Ascending aorta (tissue), 2 donors: ENCODE results near the gene ATP5F1D. TPM values are rescaled to one million over a fixed set of nuclear protein-coding genes. Genes with fewer than 3 reads are reported as not detected.
"Not testable (repeated sequence)": the region's sequence is repeated elsewhere in the genome, so short reads cannot be mapped to it uniquely, and the experiment has no call there.

ENCODE experiments used
- DNase-seq, 2 donors: peaks; one replicate each; pipeline ENCODE4 v3.0.0-alpha.2; 2019; ENCODE audit warnings: low spot score in 2 of 2
- H3K27ac ChIP-seq, 2 donors: fragments of 200-600 bp; sonication (generic); one replicate each; pipeline ENCODE4 v1.5.1; 2016 to 2017; ENCODE audit warnings: mild to moderate bottlenecking in 1 of 2
- H3K27me3 ChIP-seq: fragments of 200-600 bp; sonication (generic); one replicate; pipeline ENCODE4 v1.5.1; 2017
- H3K36me3 ChIP-seq, 2 donors: fragments of 200-600 bp; sonication (generic); one replicate each; pipeline ENCODE4 v1.5.1; 2016
- H3K4me1 ChIP-seq, 2 donors: fragments of 200-600 bp; sonication (generic); one replicate each; pipeline ENCODE4 v1.5.1; 2016 to 2017; ENCODE audit warnings: mild to moderate bottlenecking in 1 of 2
- H3K4me3 ChIP-seq, 2 donors: fragments of 200-600 bp; sonication (generic); one replicate each; pipeline ENCODE4 v1.5.1; 2016 to 2017; ENCODE audit warnings: mild to moderate bottlenecking in 1 of 2
- H3K9me3 ChIP-seq, 2 donors: fragments of 200-600 bp; sonication (generic); one replicate each; pipeline ENCODE4 v1.5.1; 2016
- intact Hi-C: fragments of 100-400 bp; cut with DNase I; formaldehyde crosslinking; loops from one replicate; pipeline ENCODE4 v1.15.1; 2023
- total RNA-seq: library from RNA; depleted of rRNA; stranded (reverse); fragments of >200 nt; gene quantifications from one replicate; pipeline ENCODE4 v1.1.0, GENCODE V29; 2016
- TF ChIP-seq, protein P1 (sequence below), 3 experiments: fragments of 200-600 bp in 2 of 3; fragments of 450-650 bp in 1 of 3; sonication (generic) in 2 of 3; IDR thresholded peaks; one replicate each; pipeline ENCODE4 v1.5.1; 2016 to 2019; ENCODE audit warnings: antibody characterized with exemption in 3 of 3, mild to moderate bottlenecking in 1 of 3, moderate library complexity in 1 of 3

The ATP5F1D gene
- total RNA-seq, 1 donor from 2014 or later: 232 TPM

DNA sequence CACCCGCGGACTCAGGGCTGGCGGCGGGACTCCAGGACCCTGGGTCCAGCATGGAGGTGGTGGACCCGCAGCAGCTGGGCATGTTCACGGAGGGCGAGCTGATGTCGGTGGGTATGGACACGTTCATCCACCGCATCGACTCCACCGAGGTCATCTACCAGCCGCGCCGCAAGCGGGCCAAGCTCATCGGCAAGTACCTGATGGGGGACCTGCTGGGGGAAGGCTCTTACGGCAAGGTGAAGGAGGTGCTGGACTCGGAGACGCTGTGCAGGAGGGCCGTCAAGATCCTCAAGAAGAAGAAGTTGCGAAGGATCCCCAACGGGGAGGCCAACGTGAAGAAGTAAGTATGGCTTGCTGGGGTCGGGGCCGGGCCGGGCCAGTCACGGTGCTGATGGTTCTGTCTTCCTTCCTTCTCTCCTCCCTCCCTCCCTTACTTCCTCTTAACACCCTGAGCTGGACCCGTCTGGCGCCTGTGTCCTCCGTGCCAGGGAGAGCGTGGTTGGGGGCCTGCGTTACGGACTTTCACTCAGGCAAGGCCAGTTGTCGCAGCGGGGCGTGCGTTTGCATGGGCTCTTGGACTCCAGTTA, 34.6 kb upstream of the ATP5F1D start:
- H3K27ac ChIP-seq: peak overlapping the region; percentile 80 to 84
- intact Hi-C loops: no loop called here
- DNase-seq: no peak

DNA sequence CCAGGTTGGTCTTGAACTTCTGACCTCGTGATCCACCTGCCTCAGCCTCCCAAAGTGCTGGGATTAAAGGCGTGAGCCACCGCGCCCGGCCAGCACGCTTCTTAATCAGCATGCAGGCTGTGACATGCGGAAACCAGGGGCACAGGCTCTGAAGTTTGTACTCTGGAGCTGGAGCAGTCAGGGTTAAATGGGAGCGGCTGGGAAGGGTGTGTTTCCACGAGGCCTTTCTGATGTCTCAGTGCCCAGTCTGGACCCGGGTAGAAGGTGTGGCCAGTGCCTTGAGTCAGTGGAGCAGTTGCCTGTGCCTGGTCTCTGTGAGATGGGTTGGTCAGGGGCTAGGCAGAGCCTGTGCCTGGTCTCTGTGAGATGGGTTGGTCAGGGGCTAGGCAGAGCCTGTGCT, 32.7 kb upstream of the ATP5F1D start:
- Histone ChIP-seq H3K4me1 (peaks cover 14 to 39% of the 10 kb centered on the region in 2 donors), H3K4me3 (peak overlapping the region; percentile 26 to 41), H3K27ac (peak overlapping the region; percentile 49 to 50)
- DNase-seq, intact Hi-C loops, H3K27me3 ChIP-seq, H3K36me3 ChIP-seq, H3K9me3 ChIP-seq: not testable (repeated sequence)

More for the DNA sequence above, 34.6 kb upstream of the ATP5F1D start:
- TF ChIP-seq, protein P1, sequence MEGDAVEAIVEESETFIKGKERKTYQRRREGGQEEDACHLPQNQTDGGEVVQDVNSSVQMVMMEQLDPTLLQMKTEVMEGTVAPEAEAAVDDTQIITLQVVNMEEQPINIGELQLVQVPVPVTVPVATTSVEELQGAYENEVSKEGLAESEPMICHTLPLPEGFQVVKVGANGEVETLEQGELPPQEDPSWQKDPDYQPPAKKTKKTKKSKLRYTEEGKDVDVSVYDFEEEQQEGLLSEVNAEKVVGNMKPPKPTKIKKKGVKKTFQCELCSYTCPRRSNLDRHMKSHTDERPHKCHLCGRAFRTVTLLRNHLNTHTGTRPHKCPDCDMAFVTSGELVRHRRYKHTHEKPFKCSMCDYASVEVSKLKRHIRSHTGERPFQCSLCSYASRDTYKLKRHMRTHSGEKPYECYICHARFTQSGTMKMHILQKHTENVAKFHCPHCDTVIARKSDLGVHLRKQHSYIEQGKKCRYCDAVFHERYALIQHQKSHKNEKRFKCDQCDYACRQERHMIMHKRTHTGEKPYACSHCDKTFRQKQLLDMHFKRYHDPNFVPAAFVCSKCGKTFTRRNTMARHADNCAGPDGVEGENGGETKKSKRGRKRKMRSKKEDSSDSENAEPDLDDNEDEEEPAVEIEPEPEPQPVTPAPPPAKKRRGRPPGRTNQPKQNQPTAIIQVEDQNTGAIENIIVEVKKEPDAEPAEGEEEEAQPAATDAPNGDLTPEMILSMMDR (IDR thresholded peaks at IDR 0.05): no peak
- Histone ChIP-seq H3K4me3 (peak overlapping the region; percentile 71 to 95), H3K4me1 (peaks cover 9 to 26% of the 10 kb centered on the region in 2 donors), H3K9me3 (no peaks in the 10 kb centered on the region), H3K27me3 (no peaks in the 10 kb centered on the region), H3K36me3 (peaks cover 0 to 10% of the 10 kb centered on the region in 2 donors)

DNA sequence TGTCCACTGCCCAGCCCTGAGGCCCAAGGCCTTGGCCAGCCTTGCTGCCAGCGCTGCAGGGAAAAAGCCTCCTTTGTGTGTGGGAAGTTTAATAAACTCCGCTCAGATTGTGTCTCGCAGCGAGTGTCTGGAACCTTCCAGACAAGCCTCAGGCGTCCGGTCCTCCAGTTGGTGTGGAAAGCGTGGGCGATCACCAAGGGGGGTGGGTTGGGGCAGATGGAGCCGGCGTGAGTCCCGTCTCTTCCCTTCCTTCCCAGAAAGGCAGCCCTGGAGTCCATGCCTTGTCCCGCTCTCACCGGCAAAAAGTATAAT, 31.4 kb upstream of the ATP5F1D start:
- Histone ChIP-seq H3K27me3 (no peaks in the 10 kb centered on the region), H3K9me3 (no peaks in the 10 kb centered on the region), H3K36me3 (peaks cover 0 to 10% of the 10 kb centered on the region in 2 donors), H3K4me3 (no peak overlapping the region), H3K27ac (peak overlapping the region in 1 of 2 donors; percentile 49), H3K4me1 (peaks cover 21 to 46% of the 10 kb centered on the region in 2 donors)
- no peak for DNase-seq
- TF ChIP-seq, protein P1 (IDR thresholded peaks at IDR 0.05): no peak
- intact Hi-C loops: loop anchor here (10.0 kb wide), 1 partner anchor 285 kb away; the partner anchor contains the start of gene ARID3A

DNA sequence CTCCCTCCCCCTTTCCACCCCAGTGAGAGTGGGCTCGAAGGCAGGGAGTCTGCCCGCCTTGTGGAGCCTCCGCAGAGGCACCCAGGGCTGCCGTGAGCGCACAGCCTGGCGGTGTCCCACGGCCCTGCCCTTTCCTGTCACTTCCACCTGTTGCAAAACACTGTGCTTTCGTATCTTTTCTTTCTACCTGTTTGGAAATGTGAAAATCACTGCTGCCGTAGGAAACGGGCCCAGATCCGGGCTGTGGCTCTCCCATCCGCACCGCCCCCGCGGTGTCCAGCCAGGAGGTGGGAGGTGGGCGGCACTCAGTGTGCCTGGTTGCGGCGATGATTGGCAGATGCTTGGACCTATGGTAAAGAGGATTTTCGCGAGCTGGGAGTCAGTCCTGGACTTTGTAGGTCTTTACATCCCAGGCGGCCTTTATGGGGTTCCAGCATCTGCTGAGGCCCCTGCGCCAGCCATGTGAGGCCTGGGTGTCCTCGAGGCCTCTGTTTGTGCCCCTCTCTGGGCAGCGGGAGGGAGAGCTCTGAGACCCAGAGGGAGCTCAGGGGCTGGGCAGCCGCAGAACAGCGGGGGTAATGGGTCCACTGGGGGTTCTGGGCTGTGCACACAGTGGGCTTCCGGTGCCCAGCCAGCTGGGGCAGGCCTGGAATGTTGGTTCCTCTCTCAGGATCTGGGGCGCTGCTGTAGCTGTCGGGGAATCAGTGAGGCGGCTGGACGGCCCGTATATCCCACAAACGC, 29.9 kb upstream of the ATP5F1D start:
- Histone ChIP-seq H3K27me3 (no peaks in the 10 kb centered on the region), H3K36me3 (peaks cover 0 to 10% of the 10 kb centered on the region in 2 donors), H3K9me3 (no peaks in the 10 kb centered on the region), H3K4me3 (no peak overlapping the region), H3K27ac (peak overlapping the region in 1 of 2 donors; percentile 67), H3K4me1 (peaks cover 32 to 60% of the 10 kb centered on the region in 2 donors)
- no peak for DNase-seq
- TF ChIP-seq, protein P1 (IDR thresholded peaks at IDR 0.05): no peak
- intact Hi-C loops: loop anchor here (10.0 kb wide), 1 partner anchor 287 kb away; the partner anchor contains the start of gene ARID3A

DNA sequence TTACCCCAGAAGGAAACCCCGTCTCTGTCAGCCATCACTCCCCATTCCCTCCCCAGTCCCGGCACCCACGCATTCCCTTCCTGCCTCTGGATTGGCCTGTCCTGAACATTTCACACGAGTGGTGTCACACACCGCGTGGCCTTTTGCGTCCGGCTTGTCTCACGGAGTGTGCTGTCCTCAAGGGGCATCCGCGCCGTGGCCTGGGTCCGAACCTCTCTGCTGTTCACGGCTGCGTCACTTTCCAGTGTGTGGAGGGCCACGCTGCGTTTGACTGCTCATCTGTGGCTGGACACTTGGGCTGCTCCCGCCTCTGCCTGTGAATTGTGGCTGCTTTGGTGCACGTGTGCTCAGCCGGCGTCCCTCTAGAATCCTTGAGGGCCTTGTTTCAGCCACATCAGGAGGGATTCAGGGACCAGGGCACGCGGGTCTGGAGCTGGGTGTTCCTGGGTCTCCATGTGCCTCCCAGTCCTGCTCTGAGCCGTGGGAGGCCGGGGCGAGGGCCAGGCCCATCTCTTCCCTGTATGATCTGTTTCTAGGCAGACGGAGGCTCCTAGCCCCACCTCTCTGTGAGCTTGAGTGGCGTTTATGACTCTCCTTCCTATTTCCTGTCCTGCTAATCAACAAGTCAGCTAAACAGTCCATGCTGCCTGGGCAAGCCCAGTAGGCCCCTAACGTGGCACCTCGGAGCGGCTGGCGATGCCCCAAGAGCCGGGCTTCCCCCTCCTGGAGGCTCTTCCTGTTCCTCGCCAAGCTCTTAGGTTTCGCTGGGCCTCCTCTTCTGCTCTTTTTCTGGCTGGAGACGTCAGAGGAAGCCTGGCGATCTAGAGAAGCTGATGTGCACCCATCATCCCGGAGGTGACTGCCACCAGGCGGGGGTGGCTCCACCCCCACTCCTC, 27.9 kb upstream of the ATP5F1D start:
- TF ChIP-seq, protein P1 (IDR thresholded peaks at IDR 0.05): no peak
- DNase-seq: peak; percentile 65 to 88
- H3K4me1 ChIP-seq: peaks cover 29 to 73% of the 10 kb centered on the region in 2 donors
- H3K36me3 ChIP-seq: peaks cover 0 to 10% of the 10 kb centered on the region in 2 donors
- intact Hi-C loops: loop anchor here (10.0 kb wide), 1 partner anchor 289 kb away; the partner anchor contains the start of gene ARID3A
- peak overlapping the region; percentile 38 to 49 for H3K4me3 ChIP-seq
- H3K27me3 ChIP-seq: no peaks in the 10 kb centered on the region
- peak overlapping the region; percentile 92 to 98 for H3K27ac ChIP-seq
- no peaks in the 10 kb centered on the region for H3K9me3 ChIP-seq
